HTR-8/SVneo (cell line): ENCODE measurements around the gene GIMAP2.
"Not testable (repeated sequence)": the region's sequence is repeated elsewhere in the genome, so short reads cannot be mapped to it uniquely, and the experiment has no call there.

ENCODE experiments used
- DNase-seq: peaks from one replicate; pipeline ENCODE4 v3.0.0; 2011; ENCODE audit warnings: low spot score, mixed read lengths; ENCODE audit not compliant: insufficient read length
- FAIRE-seq: peaks from 2 replicates; lab custom pipeline; 2011; peaks lifted over from hg19 to GRCh38; lab: Jason Lieb, UNC

The GIMAP2 gene

DNA sequence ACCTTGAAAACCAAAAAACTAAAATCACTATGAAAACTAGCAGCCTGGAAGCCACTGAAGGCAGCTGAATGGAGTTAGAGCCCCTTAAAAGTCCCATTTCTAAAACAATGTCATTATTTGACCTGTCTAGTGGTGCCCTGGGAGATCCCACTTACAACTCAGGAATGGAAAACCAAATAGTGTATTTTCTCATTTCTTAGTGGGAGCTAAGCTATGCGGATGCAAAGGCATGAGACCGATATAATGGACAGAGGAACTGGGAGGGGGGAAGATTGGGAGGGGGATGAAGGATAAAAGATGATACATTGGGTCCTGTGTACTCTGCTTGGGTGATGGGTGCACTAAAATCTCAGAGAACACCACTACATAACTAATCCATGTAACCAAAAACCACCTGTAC lies 9.8 kb upstream of the GIMAP2 start:
- FAIRE-seq (no peak), DNase-seq (no peak)

- not testable (repeated sequence) for FAIRE-seq, DNase-seq
These were observed 9.2 kb upstream of the GIMAP2 start for GRCh38 chr7:150676276-150676675.

- FAIRE-seq, DNase-seq: not testable (repeated sequence)
These were observed 8.7 kb upstream of the GIMAP2 start for GRCh38 chr7:150676854-150677253.

- FAIRE-seq, DNase-seq: not testable (repeated sequence)
These were observed 6.9 kb upstream of the GIMAP2 start for GRCh38 chr7:150678601-150679000.

DNA sequence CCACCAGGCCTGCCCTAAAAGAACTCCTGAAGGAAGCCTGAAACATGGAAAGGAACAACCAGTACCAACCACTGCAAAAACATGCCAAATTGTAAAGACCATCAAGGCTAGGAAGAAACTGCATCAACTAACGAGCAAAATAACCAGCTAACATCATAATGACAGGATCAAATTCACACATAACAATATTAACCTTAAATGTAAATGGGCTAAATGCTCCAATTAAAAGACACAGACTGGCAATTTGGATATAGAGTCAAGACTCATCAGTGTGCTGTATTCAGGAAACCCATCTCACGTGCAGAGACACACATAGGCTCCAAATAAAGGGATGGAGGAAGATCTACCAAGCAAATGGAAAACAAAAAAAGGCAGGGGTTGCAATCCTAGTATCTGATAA lies 5.1 kb upstream of the GIMAP2 start:
- not testable (repeated sequence) for DNase-seq, FAIRE-seq

DNA sequence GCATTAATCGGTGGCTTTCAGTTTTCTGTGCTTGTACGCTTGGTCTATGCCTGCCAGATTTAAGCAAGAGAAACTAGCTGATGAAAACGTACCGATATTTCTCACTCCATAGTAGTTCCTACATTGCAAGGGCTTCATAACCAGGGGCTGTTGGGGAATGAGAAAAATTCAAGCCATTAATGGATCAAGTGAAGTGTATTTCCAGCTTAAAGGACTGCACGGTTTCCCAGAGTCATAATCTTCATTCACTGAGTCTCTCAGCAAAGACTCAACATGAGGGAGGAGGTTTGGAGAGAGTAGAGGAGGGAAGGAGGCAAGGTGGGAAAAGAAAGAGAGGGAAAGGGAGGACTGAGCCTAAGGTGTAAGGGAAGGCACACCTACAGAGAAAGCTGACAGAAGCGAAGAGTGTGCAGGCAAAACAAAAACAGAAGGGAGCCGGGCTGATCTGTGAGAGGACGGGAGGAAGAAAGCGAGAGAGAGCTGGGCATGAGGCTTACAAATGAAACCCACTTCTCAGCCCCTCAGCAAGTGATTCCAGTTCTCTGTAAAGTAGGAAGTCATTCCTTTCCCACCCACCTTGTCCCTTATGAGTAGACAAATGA lies 625 bp downstream of the GIMAP2 start:
- FAIRE-seq (no peak), DNase-seq (no peak)

DNA sequence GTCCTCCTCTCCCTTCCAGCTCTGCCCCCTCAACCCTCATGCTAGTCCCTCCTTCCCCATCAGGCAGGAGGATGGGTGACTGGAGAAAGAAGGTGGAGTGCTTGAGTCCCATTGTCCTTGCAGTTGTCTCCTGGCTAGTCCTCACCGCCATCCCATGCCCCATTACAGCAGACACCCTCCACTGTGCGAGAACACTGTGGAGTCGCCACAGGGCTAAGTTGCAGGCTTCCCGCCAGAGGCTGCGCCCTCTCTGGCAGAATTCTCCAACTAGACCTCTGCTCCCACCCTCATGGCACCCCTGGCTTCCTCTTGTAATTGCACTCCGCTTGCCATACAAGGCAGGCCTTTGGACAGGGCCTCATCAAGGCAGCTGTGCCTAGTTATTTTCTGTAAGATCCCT lies 3.1 kb downstream of the GIMAP2 start:
- no peak for DNase-seq
- FAIRE-seq: no peak

DNA sequence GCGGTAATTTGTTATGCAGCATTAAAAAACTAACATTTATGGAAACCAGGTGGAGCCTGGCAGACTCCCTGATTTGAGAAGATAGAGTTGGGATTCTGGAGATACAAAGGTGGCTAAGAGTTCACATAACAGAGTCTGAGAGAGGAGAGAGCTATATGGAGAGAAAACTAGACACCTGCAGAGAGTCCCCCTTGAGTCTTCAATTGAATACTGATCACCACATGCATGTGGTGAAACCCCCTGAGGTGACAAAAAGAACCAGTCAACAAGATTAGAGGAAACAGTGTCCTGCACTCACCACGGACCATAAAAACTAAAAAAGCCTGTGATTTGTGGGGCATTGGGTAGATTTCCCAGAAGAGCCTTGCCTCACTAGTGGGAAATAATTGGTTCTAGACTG lies 10.1 kb downstream of the GIMAP2 start:
- FAIRE-seq (no peak), DNase-seq (no peak)

- no peak for DNase-seq
- no peak for FAIRE-seq
These were observed 17.7 kb downstream of the GIMAP2 start for GRCh38 chr7:150703209-150703608.

GRCh38 chr7:150715293-150715692 lies 29.8 kb downstream of the GIMAP2 start:
- FAIRE-seq: no peak
- no peak for DNase-seq

DNA sequence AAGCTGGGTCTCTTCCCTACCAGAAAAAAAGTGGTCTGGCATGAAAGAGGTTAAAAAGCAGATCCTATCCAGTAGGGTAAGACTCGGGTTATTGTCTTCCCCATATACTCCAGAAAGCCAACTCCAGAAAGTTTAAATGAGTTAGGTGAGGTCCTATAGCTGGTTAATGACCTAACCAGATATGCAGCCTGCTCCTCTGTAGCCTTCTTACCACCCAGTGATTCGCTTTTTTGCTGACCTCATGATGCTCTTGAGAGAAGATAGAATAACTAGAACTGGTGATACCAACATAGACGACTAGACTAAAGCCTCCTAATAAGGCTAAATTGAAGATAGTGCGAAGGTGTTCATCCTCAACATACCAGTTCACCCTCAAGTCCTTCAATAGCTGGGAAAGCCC lies 30.2 kb downstream of the GIMAP2 start:
- DNase-seq (no peak), FAIRE-seq (no peak)

- DNase-seq (no peak), FAIRE-seq (no peak)
These were observed 30.9 kb downstream of the GIMAP2 start, which contains the start of gene GIMAP1 for GRCh38 chr7:150716368-150716767. Gene GIMAP1 (plus strand): TSS chr7:150716613. CDS start chr7:150719048, 2,435 bp downstream.

- FAIRE-seq (no peak), DNase-seq (no peak)
These were observed 31.4 kb downstream of the GIMAP2 start for GRCh38 chr7:150716939-150717338.

DNA sequence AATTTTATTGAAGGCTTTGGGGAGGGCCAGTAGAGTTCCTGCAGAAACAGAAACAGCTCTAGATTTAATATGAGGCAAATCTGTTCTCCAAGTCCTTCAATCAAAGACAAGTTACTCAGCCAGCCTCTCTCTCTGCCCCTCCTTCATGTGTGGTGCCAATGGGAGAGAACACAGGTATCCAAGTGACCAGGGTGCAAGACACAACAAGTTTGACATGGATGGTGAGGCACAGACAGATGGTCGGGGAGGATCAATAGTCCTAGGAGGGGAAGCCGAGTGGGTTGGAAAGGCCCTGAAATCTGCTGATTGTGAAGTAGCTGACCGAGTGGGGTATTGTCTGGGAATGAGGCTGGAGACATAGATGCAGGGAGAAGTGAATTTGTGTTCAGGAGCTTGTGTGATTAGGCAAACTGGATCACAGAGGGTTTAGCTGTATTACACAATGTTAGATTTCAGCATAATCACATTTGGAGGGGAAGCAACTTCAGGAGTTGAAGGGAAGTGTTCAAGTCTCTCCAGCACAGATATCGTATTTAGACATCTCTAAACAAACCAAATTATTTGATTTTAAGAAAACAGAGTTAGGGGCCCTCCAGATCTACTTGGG lies 32.4 kb downstream of the GIMAP2 start:
- no peak for DNase-seq
- no peak for FAIRE-seq

DNA sequence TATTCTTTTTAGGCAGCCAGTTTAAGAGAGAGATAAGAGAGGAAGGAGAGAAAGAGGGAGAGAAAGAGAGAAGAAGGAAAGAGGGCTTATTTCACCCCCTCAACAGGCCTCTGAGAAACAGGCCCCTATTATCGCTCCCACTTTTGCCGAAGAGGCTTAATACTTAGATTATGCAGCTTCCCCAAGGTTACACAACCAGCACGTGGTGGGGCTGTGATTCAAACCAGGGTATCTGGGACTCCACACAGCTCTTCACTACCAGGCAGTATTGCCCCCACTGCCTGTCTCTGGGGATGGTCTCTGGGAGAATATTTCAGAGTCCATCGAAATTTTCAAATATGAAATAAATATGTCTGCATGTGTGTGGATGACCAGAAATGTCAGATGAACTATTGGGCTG lies 33.9 kb downstream of the GIMAP2 start:
- DNase-seq (no peak), FAIRE-seq (no peak)

DNA sequence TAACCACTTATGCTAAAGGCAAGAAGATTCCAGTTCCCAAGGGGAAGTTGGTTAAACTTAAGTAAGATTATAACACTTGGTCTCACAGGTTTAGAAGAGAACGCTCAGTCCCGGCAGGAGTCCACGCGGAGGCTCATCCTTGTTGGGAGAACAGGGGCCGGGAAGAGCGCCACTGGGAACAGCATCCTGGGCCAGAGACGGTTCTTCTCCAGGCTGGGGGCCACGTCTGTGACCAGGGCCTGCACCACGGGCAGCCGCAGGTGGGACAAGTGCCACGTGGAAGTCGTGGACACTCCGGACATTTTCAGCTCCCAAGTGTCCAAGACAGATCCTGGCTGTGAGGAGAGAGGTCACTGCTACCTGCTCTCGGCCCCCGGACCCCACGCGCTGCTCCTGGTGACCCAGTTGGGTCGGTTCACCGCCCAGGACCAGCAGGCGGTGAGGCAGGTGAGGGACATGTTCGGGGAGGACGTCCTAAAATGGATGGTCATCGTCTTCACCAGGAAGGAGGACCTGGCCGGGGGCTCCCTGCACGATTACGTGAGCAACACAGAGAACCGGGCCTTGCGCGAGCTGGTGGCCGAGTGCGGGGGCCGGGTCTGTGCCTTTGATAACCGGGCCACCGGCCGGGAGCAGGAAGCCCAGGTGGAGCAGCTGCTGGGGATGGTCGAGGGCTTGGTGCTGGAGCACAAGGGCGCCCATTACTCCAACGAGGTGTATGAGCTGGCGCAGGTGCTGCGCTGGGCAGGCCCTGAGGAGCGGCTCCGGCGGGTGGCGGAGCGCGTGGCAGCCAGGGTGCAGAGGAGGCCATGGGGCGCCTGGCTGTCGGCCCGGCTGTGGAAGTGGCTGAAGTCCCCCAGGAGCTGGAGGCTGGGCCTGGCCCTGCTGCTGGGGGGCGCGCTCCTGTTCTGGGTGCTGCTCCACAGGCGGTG lies 34.7 kb downstream of the GIMAP2 start:
- FAIRE-seq (no peak), DNase-seq (no peak)

- no peak for FAIRE-seq
- DNase-seq: no peak
These were observed 36.5 kb downstream of the GIMAP2 start for GRCh38 chr7:150721970-150722373.

DNA sequence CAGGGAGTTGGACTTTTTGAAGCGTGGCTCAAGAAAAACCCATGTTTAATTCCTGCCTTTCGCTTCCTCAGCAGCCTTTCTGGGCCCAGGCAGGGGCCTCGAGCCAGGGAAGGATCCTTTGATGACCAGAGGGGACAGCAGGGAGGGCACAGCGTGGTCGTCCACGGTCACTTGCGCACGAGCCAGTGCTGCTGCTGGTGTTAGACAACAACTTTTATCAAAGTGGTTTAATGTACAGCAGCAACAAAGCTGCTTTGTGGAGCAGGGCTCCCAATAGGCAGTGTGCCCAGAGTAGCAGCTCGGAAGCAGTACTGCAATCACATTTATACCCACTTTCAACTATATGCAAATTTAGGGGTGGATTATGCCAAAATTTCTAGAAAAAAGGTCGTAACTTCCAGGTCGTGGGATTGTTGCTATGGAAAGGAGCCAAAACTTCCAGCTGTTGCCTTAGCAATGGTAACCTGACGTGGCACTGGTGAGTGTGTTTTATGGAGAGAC lies 37.0 kb downstream of the GIMAP2 start:
- DNase-seq: no peak
- no peak for FAIRE-seq

DNA sequence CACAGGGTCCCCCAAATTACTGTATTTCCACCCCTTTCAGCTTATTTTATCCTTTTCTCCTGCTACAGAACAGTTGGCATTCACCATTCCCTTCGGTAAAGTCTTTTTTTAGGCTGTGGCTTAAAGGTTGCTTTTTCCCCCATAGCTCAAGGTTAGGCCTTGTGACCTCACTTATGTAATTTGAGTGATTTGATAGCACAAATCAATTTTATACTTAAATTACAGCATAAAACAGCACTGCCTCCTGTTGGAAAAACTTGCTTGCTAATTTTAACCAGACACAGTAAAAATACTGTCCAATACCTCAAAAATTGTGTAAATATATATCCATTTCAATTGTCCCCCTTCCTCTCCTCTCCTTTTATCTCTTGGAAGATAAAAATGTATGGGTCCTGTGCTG lies 38.0 kb downstream of the GIMAP2 start:
- DNase-seq (no peak), FAIRE-seq (no peak)

DNA sequence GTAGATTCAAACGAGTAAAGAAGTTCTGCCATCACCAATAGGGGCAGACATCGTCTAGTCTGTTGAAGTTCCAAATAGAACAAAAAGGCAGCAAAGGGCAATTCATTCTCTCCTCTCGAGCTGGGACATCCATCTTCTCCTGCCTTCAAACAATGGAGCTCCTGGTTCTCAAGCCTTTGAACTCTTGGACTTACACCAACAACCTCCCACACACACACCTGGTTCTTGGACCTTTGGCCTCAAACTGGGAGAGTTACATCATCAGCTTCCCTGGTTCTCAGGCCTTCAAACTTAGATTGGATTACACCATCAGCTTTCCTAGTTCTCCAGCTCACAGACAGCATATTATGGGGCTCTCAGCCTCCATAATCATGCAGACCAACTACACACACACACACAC lies 41.9 kb downstream of the GIMAP2 start:
- FAIRE-seq (no peak), DNase-seq (no peak)

DNA sequence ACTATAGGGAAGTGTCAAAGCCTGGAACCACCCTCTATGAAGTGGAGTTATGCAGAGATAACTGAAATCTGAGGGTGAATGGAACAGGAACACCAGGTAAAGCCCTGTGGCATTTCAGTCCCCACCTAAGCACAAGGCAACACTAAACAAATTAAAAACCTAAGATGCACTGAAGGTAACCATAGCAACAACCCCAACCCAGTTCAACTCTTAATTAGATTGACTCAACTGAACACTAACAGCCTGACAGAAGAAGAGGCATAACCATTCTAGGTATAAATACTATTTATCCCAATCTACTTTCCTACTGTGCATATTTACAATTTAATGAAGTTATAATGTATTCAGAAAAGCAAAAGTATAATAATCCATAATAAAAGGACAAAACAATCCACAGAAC lies 42.5 kb downstream of the GIMAP2 start:
- FAIRE-seq (no peak), DNase-seq (no peak)
